GM23338 (cell line): Measurements from ENCODE around the gene KIF2A. TPM values are rescaled to one million over a fixed set of nuclear protein-coding genes. Genes with fewer than 3 reads are reported as not detected.

Experiments used
- ATAC-seq: fragments of 200-7000 bp; cut with Tn5 transposase; 3 replicates; pipeline ENCODE4 v1.9.1; 2020
- DNase-seq: peaks from one replicate; pipeline ENCODE4 v3.0.0-alpha.2; 2015; ENCODE audit warnings: low spot score
- H2AFZ ChIP-seq: fragments of 200-600 bp; sonication (generic); 2 replicates; pipeline ENCODE4 v1.8.0; 2016; ENCODE audit warnings: antibody characterized with exemption, mild to moderate bottlenecking, moderate library complexity
- H3F3A ChIP-seq: fragments of 200-600 bp; sonication (generic); replicated peaks from 2 replicates; pipeline ENCODE4 v1.8.0; 2017; ENCODE audit warnings: antibody characterized with exemption, mixed run types, low read depth
- H3K27ac ChIP-seq: fragments of 200-600 bp; sonication (generic); 2 replicates; pipeline ENCODE4 v1.6.1; 2016; ENCODE audit warnings: low read depth
- H3K27me3 ChIP-seq: fragments of 200-600 bp; sonication (generic); 2 replicates; pipeline ENCODE4 v1.8.0; 2016; ENCODE audit warnings: mild to moderate bottlenecking, mixed run types, moderate library complexity; ENCODE audit not compliant: insufficient read depth
- H3K36me3 ChIP-seq: fragments of 200-600 bp; sonication (generic); 2 replicates; pipeline ENCODE4 v1.8.0; 2016; ENCODE audit warnings: mild to moderate bottlenecking; ENCODE audit not compliant: insufficient read depth
- H3K4me1 ChIP-seq: fragments of 200-600 bp; sonication (generic); 2 replicates; pipeline ENCODE4 v1.8.0; 2016; ENCODE audit warnings: mild to moderate bottlenecking, moderate library complexity; ENCODE audit not compliant: insufficient read depth
- H3K4me2 ChIP-seq: fragments of 200-600 bp; sonication (generic); 2 replicates; pipeline ENCODE4 v1.7.1; 2017; ENCODE audit warnings: mixed run types
- H3K4me3 ChIP-seq: fragments of 200-600 bp; sonication (generic); 2 replicates; pipeline ENCODE4 v1.6.1; 2016; ENCODE audit warnings: mixed run types
- H3K79me2 ChIP-seq: fragments of 200-600 bp; sonication (generic); replicated peaks from 2 replicates; pipeline ENCODE4 v1.8.0; 2017; ENCODE audit warnings: mild to moderate bottlenecking; ENCODE audit not compliant: insufficient read depth
- H3K9me2 ChIP-seq: fragments of 200-600 bp; sonication (generic); 2 replicates; pipeline ENCODE4 v1.8.0; 2017; ENCODE audit not compliant: insufficient read depth
- H4K20me1 ChIP-seq: fragments of 200-600 bp; sonication (generic); replicated peaks from 2 replicates; pipeline ENCODE4 v1.8.0; 2017; ENCODE audit warnings: mild to moderate bottlenecking; ENCODE audit not compliant: insufficient read depth
- H3K27ac Mint-ChIP-seq: 2 replicates; pipeline ENCODE4 v1.8.0; 2020; ENCODE audit warnings: inconsistent platforms, mild to moderate bottlenecking, moderate library complexity, mixed read lengths
- H3K27me3 Mint-ChIP-seq: 3 replicates; pipeline ENCODE4 v1.8.0; 2022; ENCODE audit warnings: low read depth, mild to moderate bottlenecking, moderate library complexity, mixed read lengths, inconsistent platforms; ENCODE audit not compliant: insufficient read depth, poor library complexity
- H3K36me3 Mint-ChIP-seq: 3 replicates; pipeline ENCODE4 v1.8.0; 2021; ENCODE audit warnings: low read depth, mild to moderate bottlenecking, inconsistent platforms, moderate library complexity, mixed read lengths
- H3K4me1 Mint-ChIP-seq: 3 replicates; pipeline ENCODE4 v1.8.0; 2020; ENCODE audit warnings: mild to moderate bottlenecking, inconsistent platforms, mixed read lengths
- H3K4me3 Mint-ChIP-seq: 3 replicates; pipeline ENCODE4 v1.8.0; 2021; ENCODE audit warnings: moderate library complexity, mild to moderate bottlenecking, inconsistent platforms, mixed read lengths
- H3K9me3 Mint-ChIP-seq: 3 replicates; pipeline ENCODE4 v1.8.0; 2020; ENCODE audit warnings: moderate library complexity, mild to moderate bottlenecking, inconsistent platforms, mixed read lengths
- CREB1 ChIP-seq: fragments of 250-450 bp; sonication (Bioruptor Pico); IDR thresholded peaks from 2 replicates; pipeline ENCODE4 v1.5.0; 2020; ENCODE audit warnings: low read depth, mild to moderate bottlenecking, moderate library complexity
- EZH2 ChIP-seq: fragments of 200-600 bp; sonication (generic); IDR thresholded peaks from one replicate; pipeline ENCODE4 v1.8.0; 2017; ENCODE audit warnings: antibody characterized with exemption, mild to moderate bottlenecking, low read depth; ENCODE audit not compliant: unreplicated experiment
- EZH2phosphoT487 ChIP-seq: fragments of 200-600 bp; sonication (generic); IDR thresholded peaks from one replicate; pipeline ENCODE4 v1.8.1; 2018; ENCODE audit warnings: antibody characterized with exemption; ENCODE audit not compliant: unreplicated experiment
- JUNB ChIP-seq: IDR thresholded peaks from one replicate; pipeline ENCODE4 v1.6.1; 2016; ENCODE audit warnings: antibody characterized with exemption; ENCODE audit not compliant: unreplicated experiment
- NANOG ChIP-seq: IDR thresholded peaks from 2 replicates; pipeline ENCODE4 v1.6.1; 2016; ENCODE audit warnings: antibody characterized with exemption, borderline replicate concordance
- POLR2AphosphoS5 ChIP-seq: IDR thresholded peaks from 2 replicates; pipeline ENCODE4 v1.6.1; 2016; ENCODE audit warnings: antibody characterized with exemption, low read depth
- REST ChIP-seq: IDR thresholded peaks from one replicate; pipeline ENCODE4 v1.6.1; 2018; ENCODE audit warnings: antibody characterized with exemption; ENCODE audit not compliant: unreplicated experiment
- STAT1 ChIP-seq: IDR thresholded peaks from one replicate; pipeline ENCODE4 v1.6.1; 2016; ENCODE audit warnings: antibody characterized with exemption; ENCODE audit not compliant: unreplicated experiment
- ZNF114 ChIP-seq: fragments of 250-450 bp; sonication (Bioruptor Pico); IDR thresholded peaks from 2 replicates; pipeline ENCODE4 v1.5.0; 2020; ENCODE audit warnings: mild to moderate bottlenecking, moderate library complexity
- ZNF331 ChIP-seq: fragments of 250-450 bp; sonication (Bioruptor Pico); IDR thresholded peaks from 2 replicates; pipeline ENCODE4 v1.5.0; 2020; ENCODE audit warnings: low read depth, mild to moderate bottlenecking, moderate library complexity
- polyA plus RNA-seq: library from polyadenylated mRNA; unstranded; fragments of >200 nt; fragmentation: Nextera tagmentation; extraction: Ambion mirVana; gene quantifications from 2 replicates; pipeline ENCODE4 v1.2.1, GENCODE V29; 2016
- total RNA-seq: library from RNA; depleted of rRNA; stranded (reverse); fragments of >200 nt; shearing (Covaris generic); gene quantifications from 2 replicates; pipeline ENCODE4 v1.2.3, GENCODE V29; 2014
- TF ChIP-seq, protein P1 (sequence below): fragments of 250-450 bp; sonication (Bioruptor Pico); IDR thresholded peaks from 2 replicates; pipeline ENCODE4 v1.5.0; 2020; ENCODE audit warnings: mild to moderate bottlenecking, moderate library complexity
- TF ChIP-seq, protein P2 (sequence below): IDR thresholded peaks from 2 replicates; pipeline ENCODE4 v1.6.1; 2016; ENCODE audit warnings: antibody characterized with exemption
- TF ChIP-seq, protein P3 (sequence below), 2 experiments: fragments of 200-600 bp in 1 of 2; sonication (generic) in 1 of 2; conservative IDR thresholded peaks; 2 replicates each; pipeline versions ENCODE4 v1.5.1 to v1.6.1; 2016 to 2017; ENCODE audit warnings: antibody characterized with exemption in 2 of 2, low read depth in 2 of 2, mild to moderate bottlenecking in 2 of 2, moderate library complexity in 1 of 2

Gene KIF2A
- total and polyA plus RNA-seq, 2 experiments from 2014 or later, result 120 to 122 TPM

DNA sequence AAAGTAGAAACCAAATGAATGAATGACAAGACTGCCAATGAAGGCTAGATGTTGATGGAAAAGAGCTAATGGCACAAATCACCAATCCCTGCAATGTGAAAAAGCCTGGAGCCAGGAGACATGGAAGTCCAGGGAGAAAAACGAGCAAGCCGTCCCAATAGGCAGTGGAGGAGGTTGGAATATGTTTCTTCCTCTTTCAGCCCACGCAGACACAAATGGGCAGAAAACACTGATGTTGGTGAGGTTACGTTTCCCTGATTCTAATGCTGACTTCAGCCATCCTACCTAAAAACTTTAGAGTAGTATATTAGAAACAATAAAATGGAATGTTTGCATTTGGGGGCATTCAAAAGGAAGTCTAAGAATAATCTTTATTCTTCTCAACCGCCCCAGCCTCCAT lies 23.9 kb upstream of the KIF2A start:
- Histone ChIP-seq H3K36me3 (no peaks in the 10 kb centered on the region), H3K9me2 (peaks cover 9% of the 10 kb centered on the region; the same call in 1 of the 2 replicates), H3K79me2 (no peaks in the 10 kb centered on the region), H3K4me1 (no peaks in the 10 kb centered on the region), H3K27ac (no peak overlapping the region), H3K4me2 (no peak overlapping the region), H2AFZ (peak overlapping the region; percentile 0; the same call in 1 of the 2 replicates), H3F3A (no peaks in the 10 kb centered on the region), H3K4me3 (no peak overlapping the region), H3K27me3 (no peaks in the 10 kb centered on the region), H4K20me1 (no peaks in the 10 kb centered on the region)
- no peaks in the 10 kb centered on the region for H3K27me3 Mint-ChIP-seq
- no peak overlapping the region for H3K27ac Mint-ChIP-seq
- TF ChIP-seq JUNB (no peak), REST (no peak), CREB1 (CRISPR knock-in tag) (no peak), STAT1 (no peak), ZNF331 (CRISPR knock-in tag) (no peak), EZH2 (no peak), ZNF114 (no peak), EZH2phosphoT487 (no peak), POLR2AphosphoS5 (no peak), NANOG (no peak)
- TF ChIP-seq, protein P1, sequence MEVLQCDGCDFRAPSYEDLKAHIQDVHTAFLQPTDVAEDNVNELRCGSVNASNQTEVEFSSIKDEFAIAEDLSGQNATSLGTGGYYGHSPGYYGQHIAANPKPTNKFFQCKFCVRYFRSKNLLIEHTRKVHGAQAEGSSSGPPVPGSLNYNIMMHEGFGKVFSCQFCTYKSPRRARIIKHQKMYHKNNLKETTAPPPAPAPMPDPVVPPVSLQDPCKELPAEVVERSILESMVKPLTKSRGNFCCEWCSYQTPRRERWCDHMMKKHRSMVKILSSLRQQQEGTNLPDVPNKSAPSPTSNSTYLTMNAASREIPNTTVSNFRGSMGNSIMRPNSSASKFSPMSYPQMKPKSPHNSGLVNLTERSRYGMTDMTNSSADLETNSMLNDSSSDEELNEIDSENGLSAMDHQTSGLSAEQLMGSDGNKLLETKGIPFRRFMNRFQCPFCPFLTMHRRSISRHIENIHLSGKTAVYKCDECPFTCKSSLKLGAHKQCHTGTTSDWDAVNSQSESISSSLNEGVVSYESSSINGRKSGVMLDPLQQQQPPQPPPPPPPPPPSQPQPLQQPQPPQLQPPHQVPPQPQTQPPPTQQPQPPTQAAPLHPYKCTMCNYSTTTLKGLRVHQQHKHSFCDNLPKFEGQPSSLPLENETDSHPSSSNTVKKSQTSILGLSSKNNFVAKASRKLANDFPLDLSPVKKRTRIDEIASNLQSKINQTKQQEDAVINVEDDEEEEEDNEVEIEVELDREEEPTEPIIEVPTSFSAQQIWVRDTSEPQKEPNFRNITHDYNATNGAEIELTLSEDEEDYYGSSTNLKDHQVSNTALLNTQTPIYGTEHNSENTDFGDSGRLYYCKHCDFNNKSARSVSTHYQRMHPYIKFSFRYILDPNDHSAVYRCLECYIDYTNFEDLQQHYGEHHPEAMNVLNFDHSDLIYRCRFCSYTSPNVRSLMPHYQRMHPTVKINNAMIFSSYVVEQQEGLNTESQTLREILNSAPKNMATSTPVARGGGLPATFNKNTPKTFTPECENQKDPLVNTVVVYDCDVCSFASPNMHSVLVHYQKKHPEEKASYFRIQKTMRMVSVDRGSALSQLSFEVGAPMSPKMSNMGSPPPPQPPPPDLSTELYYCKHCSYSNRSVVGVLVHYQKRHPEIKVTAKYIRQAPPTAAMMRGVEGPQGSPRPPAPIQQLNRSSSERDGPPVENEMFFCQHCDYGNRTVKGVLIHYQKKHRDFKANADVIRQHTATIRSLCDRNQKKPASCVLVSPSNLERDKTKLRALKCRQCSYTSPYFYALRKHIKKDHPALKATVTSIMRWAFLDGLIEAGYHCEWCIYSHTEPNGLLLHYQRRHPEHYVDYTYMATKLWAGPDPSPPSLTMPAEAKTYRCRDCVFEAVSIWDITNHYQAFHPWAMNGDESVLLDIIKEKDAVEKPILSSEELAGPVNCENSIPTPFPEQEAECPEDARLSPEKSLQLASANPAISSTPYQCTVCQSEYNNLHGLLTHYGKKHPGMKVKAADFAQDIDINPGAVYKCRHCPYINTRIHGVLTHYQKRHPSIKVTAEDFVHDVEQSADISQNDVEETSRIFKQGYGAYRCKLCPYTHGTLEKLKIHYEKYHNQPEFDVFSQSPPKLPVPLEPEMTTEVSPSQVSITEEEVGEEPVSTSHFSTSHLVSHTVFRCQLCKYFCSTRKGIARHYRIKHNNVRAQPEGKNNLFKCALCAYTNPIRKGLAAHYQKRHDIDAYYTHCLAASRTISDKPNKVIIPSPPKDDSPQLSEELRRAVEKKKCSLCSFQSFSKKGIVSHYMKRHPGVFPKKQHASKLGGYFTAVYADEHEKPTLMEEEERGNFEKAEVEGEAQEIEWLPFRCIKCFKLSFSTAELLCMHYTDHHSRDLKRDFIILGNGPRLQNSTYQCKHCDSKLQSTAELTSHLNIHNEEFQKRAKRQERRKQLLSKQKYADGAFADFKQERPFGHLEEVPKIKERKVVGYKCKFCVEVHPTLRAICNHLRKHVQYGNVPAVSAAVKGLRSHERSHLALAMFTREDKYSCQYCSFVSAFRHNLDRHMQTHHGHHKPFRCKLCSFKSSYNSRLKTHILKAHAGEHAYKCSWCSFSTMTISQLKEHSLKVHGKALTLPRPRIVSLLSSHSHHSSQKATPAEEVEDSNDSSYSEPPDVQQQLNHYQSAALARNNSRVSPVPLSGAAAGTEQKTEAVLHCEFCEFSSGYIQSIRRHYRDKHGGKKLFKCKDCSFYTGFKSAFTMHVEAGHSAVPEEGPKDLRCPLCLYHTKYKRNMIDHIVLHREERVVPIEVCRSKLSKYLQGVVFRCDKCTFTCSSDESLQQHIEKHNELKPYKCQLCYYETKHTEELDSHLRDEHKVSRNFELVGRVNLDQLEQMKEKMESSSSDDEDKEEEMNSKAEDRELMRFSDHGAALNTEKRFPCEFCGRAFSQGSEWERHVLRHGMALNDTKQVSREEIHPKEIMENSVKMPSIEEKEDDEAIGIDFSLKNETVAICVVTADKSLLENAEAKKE (CRISPR knock-in tag), result no peak
- TF ChIP-seq, protein P2, sequence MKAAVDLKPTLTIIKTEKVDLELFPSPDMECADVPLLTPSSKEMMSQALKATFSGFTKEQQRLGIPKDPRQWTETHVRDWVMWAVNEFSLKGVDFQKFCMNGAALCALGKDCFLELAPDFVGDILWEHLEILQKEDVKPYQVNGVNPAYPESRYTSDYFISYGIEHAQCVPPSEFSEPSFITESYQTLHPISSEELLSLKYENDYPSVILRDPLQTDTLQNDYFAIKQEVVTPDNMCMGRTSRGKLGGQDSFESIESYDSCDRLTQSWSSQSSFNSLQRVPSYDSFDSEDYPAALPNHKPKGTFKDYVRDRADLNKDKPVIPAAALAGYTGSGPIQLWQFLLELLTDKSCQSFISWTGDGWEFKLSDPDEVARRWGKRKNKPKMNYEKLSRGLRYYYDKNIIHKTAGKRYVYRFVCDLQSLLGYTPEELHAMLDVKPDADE, result no peak
- TF ChIP-seq, protein P3, sequence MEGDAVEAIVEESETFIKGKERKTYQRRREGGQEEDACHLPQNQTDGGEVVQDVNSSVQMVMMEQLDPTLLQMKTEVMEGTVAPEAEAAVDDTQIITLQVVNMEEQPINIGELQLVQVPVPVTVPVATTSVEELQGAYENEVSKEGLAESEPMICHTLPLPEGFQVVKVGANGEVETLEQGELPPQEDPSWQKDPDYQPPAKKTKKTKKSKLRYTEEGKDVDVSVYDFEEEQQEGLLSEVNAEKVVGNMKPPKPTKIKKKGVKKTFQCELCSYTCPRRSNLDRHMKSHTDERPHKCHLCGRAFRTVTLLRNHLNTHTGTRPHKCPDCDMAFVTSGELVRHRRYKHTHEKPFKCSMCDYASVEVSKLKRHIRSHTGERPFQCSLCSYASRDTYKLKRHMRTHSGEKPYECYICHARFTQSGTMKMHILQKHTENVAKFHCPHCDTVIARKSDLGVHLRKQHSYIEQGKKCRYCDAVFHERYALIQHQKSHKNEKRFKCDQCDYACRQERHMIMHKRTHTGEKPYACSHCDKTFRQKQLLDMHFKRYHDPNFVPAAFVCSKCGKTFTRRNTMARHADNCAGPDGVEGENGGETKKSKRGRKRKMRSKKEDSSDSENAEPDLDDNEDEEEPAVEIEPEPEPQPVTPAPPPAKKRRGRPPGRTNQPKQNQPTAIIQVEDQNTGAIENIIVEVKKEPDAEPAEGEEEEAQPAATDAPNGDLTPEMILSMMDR (conservative IDR thresholded peaks at IDR 0.05; ENCODE audit: low read depth in 2 of 2), result no peak
- H3K4me1 Mint-ChIP-seq, result no peaks in the 10 kb centered on the region
- no peak for DNase-seq
- no peaks in the 10 kb centered on the region for H3K36me3 Mint-ChIP-seq
- peaks cover 9% of the 10 kb centered on the region; the same call in 1 of the 3 replicates for H3K9me3 Mint-ChIP-seq
- no peak overlapping the region for H3K4me3 Mint-ChIP-seq
- ATAC-seq, result no peak
